GM21390 (cell line): Measurements from ENCODE around the gene MRPL24.

Experiments used
- ATAC-seq: cut with Tn5 transposase; IDR thresholded peaks from one replicate; pipeline ENCODE4 v1.9.1; 2021; ENCODE audit not compliant: unreplicated experiment

Gene MRPL24

GRCh38 chr1:156711011-156711817 is 29.7 kb downstream of the MRPL24 start:
- no peak for ATAC-seq

- no peak for ATAC-seq
Observed at GRCh38 chr1:156709757-156710489, 31.0 kb downstream of the MRPL24 start.

- no peak for ATAC-seq
Observed at GRCh38 chr1:156709031-156709430, 31.9 kb downstream of the MRPL24 start.

- ATAC-seq = no peak
Observed at GRCh38 chr1:156708218-156708661, 32.6 kb downstream of the MRPL24 start.

GRCh38 chr1:156707417-156708217 is 33.3 kb downstream of the MRPL24 start:
- no peak for ATAC-seq

- ATAC-seq = no peak
Observed at GRCh38 chr1:156706657-156707416, 34.1 kb downstream of the MRPL24 start.

- no peak for ATAC-seq
Observed at GRCh38 chr1:156705918-156706656, 34.8 kb downstream of the MRPL24 start.

GRCh38 chr1:156705321-156705917 is 35.5 kb downstream of the MRPL24 start, which contains the start of gene CRABP2:
Gene CRABP2, minus strand, starts transcription at chr1:156705583. Its CDS starts 137 bp downstream, at chr1:156705446.
- ATAC-seq = no peak

- no peak for ATAC-seq
Observed at GRCh38 chr1:156704930-156705320, 36.0 kb downstream of the MRPL24 start.

- no peak for ATAC-seq
Observed at GRCh38 chr1:156704166-156704711, 36.6 kb downstream of the MRPL24 start.

GRCh38 chr1:156703741-156704140 is 37.1 kb downstream of the MRPL24 start:
- no peak for ATAC-seq

GRCh38 chr1:156703336-156703735 is 37.6 kb downstream of the MRPL24 start:
- no peak for ATAC-seq

- no peak for ATAC-seq
Observed at GRCh38 chr1:156700736-156701531, 40.0 kb downstream of the MRPL24 start.

GRCh38 chr1:156698995-156699394 is 41.9 kb downstream of the MRPL24 start:
- ATAC-seq = no peak

- no peak for ATAC-seq
Observed at GRCh38 chr1:156697481-156697880, 43.4 kb downstream of the MRPL24 start.

- ATAC-seq = no peak
Observed at GRCh38 chr1:156696755-156697154, 44.1 kb downstream of the MRPL24 start.

GRCh38 chr1:156694690-156694962 is 46.3 kb downstream of the MRPL24 start:
- ATAC-seq = no peak

- ATAC-seq = no peak
Observed at GRCh38 chr1:156693848-156694689, 46.8 kb downstream of the MRPL24 start.
